ENCODE data around the gene UBALD1.

UBALD1 gene

GRCh38 chr16:4624827-4625559 is 10.3 kb upstream of the UBALD1 start:
- peak overlapping the region; percentile 83 for H3K9ac ChIP-seq (ENCODE audit: low read length)
- no peaks in the 10 kb centered on the region for H3K27me3 ChIP-seq (ENCODE audit: control insufficient read depth in 1 of 2, insufficient read depth in 2 of 2, low read length in 2 of 2)
- H3K4me3 ChIP-seq (ENCODE audit: low read depth in 1 of 2, low read length in 2 of 2), result peak overlapping the region; percentile 80 to 96
- peaks cover 23% of the 10 kb centered on the region for H3K4me1 ChIP-seq (ENCODE audit: insufficient read depth, low read length)
- no peaks in the 10 kb centered on the region for H3K9me3 ChIP-seq (ENCODE audit: low read length)
- H3K27ac ChIP-seq (ENCODE audit: low read depth, low read length), result peak overlapping the region; percentile 95
- no peaks in the 10 kb centered on the region for H3K36me3 ChIP-seq (ENCODE audit: insufficient read depth, low read length)

GRCh38 chr16:4624015-4624826 is 9.5 kb upstream of the UBALD1 start, which contains the start of gene MGRN1:
MGRN1 (plus strand) TSS chr16:4624826; CDS start chr16:4624961, 135 bp downstream.
- peak within 1 kb of the TSS; percentile 95 for H3K27ac ChIP-seq (ENCODE audit: low read depth, low read length)
- no peaks in the 10 kb centered on the region for H3K27me3 ChIP-seq (ENCODE audit: control insufficient read depth in 1 of 2, insufficient read depth in 2 of 2, low read length in 2 of 2)
- H3K36me3 ChIP-seq (ENCODE audit: insufficient read depth, low read length), result no peaks in the 10 kb centered on the region
- peaks cover 23% of the 10 kb centered on the region for H3K4me1 ChIP-seq (ENCODE audit: insufficient read depth, low read length)
- H3K9me3 ChIP-seq (ENCODE audit: low read length), result no peaks in the 10 kb centered on the region
- H3K4me3 ChIP-seq (ENCODE audit: low read depth in 1 of 2, low read length in 2 of 2), result peak within 1 kb of the TSS; percentile 80 to 96
- H3K9ac ChIP-seq (ENCODE audit: low read length), result peak within 1 kb of the TSS; percentile 83

- Histone ChIP-seq H3K4me3 (ENCODE audit: low read depth in 1 of 2, low read length in 2 of 2) (peak overlapping the region in 1 of 2 donors; percentile 96), H3K4me1 (ENCODE audit: insufficient read depth, low read length) (peaks cover 23% of the 10 kb centered on the region), H3K9ac (ENCODE audit: low read length) (no peak overlapping the region), H3K36me3 (ENCODE audit: insufficient read depth, low read length) (no peaks in the 10 kb centered on the region), H3K27ac (ENCODE audit: low read depth, low read length) (no peak overlapping the region), H3K9me3 (ENCODE audit: low read length) (no peaks in the 10 kb centered on the region), H3K27me3 (ENCODE audit: control insufficient read depth in 1 of 2, insufficient read depth in 2 of 2, low read length in 2 of 2) (no peaks in the 10 kb centered on the region)
These were observed 8.9 kb upstream of the UBALD1 start for GRCh38 chr16:4623593-4623992.

- no peaks in the 10 kb centered on the region for H3K9me3 ChIP-seq (ENCODE audit: low read length)
- peak overlapping the region; percentile 31 for H3K27ac ChIP-seq (ENCODE audit: low read depth, low read length)
- H3K4me1 ChIP-seq (ENCODE audit: insufficient read depth, low read length), result peaks cover 30% of the 10 kb centered on the region
- no peaks in the 10 kb centered on the region for H3K36me3 ChIP-seq (ENCODE audit: insufficient read depth, low read length)
- H3K4me3 ChIP-seq (ENCODE audit: low read depth in 1 of 2, low read length in 2 of 2), result no peak overlapping the region
- no peaks in the 10 kb centered on the region for H3K27me3 ChIP-seq (ENCODE audit: control insufficient read depth in 1 of 2, insufficient read depth in 2 of 2, low read length in 2 of 2)
- no peak overlapping the region for H3K9ac ChIP-seq (ENCODE audit: low read length)
These were observed 4.1 kb upstream of the UBALD1 start for GRCh38 chr16:4618645-4619418.

- peaks cover 35% of the 10 kb centered on the region for H3K4me1 ChIP-seq (ENCODE audit: insufficient read depth, low read length)
- H3K9ac ChIP-seq (ENCODE audit: low read length), result no peak overlapping the region
- no peak overlapping the region for H3K4me3 ChIP-seq (ENCODE audit: low read depth in 1 of 2, low read length in 2 of 2)
These were observed 3.2 kb upstream of the UBALD1 start for GRCh38 chr16:4617880-4618279.

GRCh38 chr16:4616047-4616811 is 1.5 kb upstream of the UBALD1 start:
- peaks cover 51% of the 10 kb centered on the region for H3K4me1 ChIP-seq (ENCODE audit: insufficient read depth, low read length)
- peak overlapping the region; percentile 97 for H3K9ac ChIP-seq (ENCODE audit: low read length)
- no peaks in the 10 kb centered on the region for H3K27me3 ChIP-seq (ENCODE audit: control insufficient read depth in 1 of 2, insufficient read depth in 2 of 2, low read length in 2 of 2)
- H3K27ac ChIP-seq (ENCODE audit: low read depth, low read length), result peak overlapping the region; percentile 100
- H3K9me3 ChIP-seq (ENCODE audit: low read length), result no peaks in the 10 kb centered on the region
- H3K4me3 ChIP-seq (ENCODE audit: low read depth in 1 of 2, low read length in 2 of 2), result peak overlapping the region; percentile 63 to 84
- no peaks in the 10 kb centered on the region for H3K36me3 ChIP-seq (ENCODE audit: insufficient read depth, low read length)

More at GRCh38 chr16:4617880-4618279, 3.2 kb upstream of the UBALD1 start:
- H3K9me3 ChIP-seq (ENCODE audit: low read length), result no peaks in the 10 kb centered on the region
- H3K27ac ChIP-seq (ENCODE audit: low read depth, low read length), result peak overlapping the region; percentile 100
- H3K27me3 ChIP-seq (ENCODE audit: control insufficient read depth in 1 of 2, insufficient read depth in 2 of 2, low read length in 2 of 2), result no peaks in the 10 kb centered on the region
- H3K36me3 ChIP-seq (ENCODE audit: insufficient read depth, low read length), result no peaks in the 10 kb centered on the region

GRCh38 chr16:4615384-4616046 is 827 bp upstream of the UBALD1 start:
- H3K27ac ChIP-seq (ENCODE audit: low read depth, low read length), result peak overlapping the region; percentile 81
- H3K9ac ChIP-seq (ENCODE audit: low read length), result no peak overlapping the region
- no peaks in the 10 kb centered on the region for H3K27me3 ChIP-seq (ENCODE audit: control insufficient read depth in 1 of 2, insufficient read depth in 2 of 2, low read length in 2 of 2)
- H3K9me3 ChIP-seq (ENCODE audit: low read length), result no peaks in the 10 kb centered on the region
- peaks cover 58% of the 10 kb centered on the region for H3K4me1 ChIP-seq (ENCODE audit: insufficient read depth, low read length)
- H3K36me3 ChIP-seq (ENCODE audit: insufficient read depth, low read length), result no peaks in the 10 kb centered on the region
- peak overlapping the region; percentile 58 to 84 for H3K4me3 ChIP-seq (ENCODE audit: low read depth in 1 of 2, low read length in 2 of 2)

- Histone ChIP-seq H3K9me3 (ENCODE audit: low read length) (no peaks in the 10 kb centered on the region), H3K27me3 (ENCODE audit: control insufficient read depth in 1 of 2, insufficient read depth in 2 of 2, low read length in 2 of 2) (no peaks in the 10 kb centered on the region), H3K4me1 (ENCODE audit: insufficient read depth, low read length) (peaks cover 58% of the 10 kb centered on the region), H3K27ac (ENCODE audit: low read depth, low read length) (peak overlapping the region; percentile 65), H3K4me3 (ENCODE audit: low read depth in 1 of 2, low read length in 2 of 2) (peak overlapping the region; percentile 58 to 84), H3K36me3 (ENCODE audit: insufficient read depth, low read length) (no peaks in the 10 kb centered on the region), H3K9ac (ENCODE audit: low read length) (peak overlapping the region; percentile 75)
These were observed 785 bp downstream of the UBALD1 start for GRCh38 chr16:4613636-4614570.

- peak overlapping the region; percentile 75 for H3K9ac ChIP-seq (ENCODE audit: low read length)
- H3K4me1 ChIP-seq (ENCODE audit: insufficient read depth, low read length), result peaks cover 55% of the 10 kb centered on the region
- peak overlapping the region; percentile 58 to 84 for H3K4me3 ChIP-seq (ENCODE audit: low read depth in 1 of 2, low read length in 2 of 2)
- no peaks in the 10 kb centered on the region for H3K9me3 ChIP-seq (ENCODE audit: low read length)
- no peaks in the 10 kb centered on the region for H3K27me3 ChIP-seq (ENCODE audit: control insufficient read depth in 1 of 2, insufficient read depth in 2 of 2, low read length in 2 of 2)
- H3K27ac ChIP-seq (ENCODE audit: low read depth, low read length), result peak overlapping the region; percentile 65
- H3K36me3 ChIP-seq (ENCODE audit: insufficient read depth, low read length), result no peaks in the 10 kb centered on the region
These were observed 1.6 kb downstream of the UBALD1 start for GRCh38 chr16:4612977-4613635.
